Measurements from ENCODE around the gene TIAM2. TPM values are rescaled to one million over a fixed set of nuclear protein-coding genes. Genes with fewer than 3 reads are reported as not detected.
A peak's percentile ranks its signal among the peaks of the same experiment; 100 is the strongest.
"Not testable (repeated sequence)": the region's sequence is repeated elsewhere in the genome, so short reads cannot be mapped to it uniquely, and the experiment has no call there.

The TIAM2 gene
- total and polyA plus RNA-seq, 7 donors = 3.4 to 20.3 (median 10.0) TPM

DNA sequence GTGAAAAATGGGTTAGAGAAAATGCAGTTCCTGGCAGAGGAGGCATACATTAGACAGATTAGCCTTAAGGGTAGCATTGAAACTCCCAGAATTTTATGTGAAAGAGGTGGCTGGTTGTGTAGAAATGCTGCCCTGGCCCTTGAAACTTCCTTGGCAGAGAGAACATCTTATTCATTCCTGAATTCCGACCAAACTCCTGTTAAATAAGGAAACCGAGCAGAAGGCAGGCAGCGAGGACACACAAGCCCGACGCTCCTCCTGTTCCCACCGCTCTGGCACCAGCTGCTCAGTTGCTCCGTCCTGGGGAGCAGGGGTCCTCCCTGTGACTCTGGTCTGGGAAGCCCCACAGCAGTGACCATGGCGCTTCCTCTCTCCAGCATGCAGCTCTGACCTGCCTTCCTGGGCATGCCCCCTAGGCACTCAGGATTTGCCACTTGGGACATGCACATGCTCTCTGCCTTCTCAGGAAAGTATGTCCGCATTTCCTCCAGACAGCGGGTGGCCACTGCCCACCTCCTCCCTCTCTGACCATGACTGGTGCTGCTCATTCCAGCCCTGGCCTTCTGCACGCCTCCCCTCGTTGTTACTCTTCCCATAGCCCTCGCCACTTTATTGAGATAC is 233.5 kb downstream of the TIAM2 start:
- Histone ChIP-seq H3K27ac (no peak overlapping the region), H3K4me3 (no peak overlapping the region), H3K36me3 (ENCODE audit: insufficient read depth in 1 of 2, low read depth in 1 of 2) (no peaks in the 10 kb centered on the region), H3K27me3 (ENCODE audit: insufficient read depth in 3 of 3, low read length in 2 of 3) (no peaks in the 10 kb centered on the region), H3K9me3 (no peaks in the 10 kb centered on the region), H3K4me1 (no peaks in the 10 kb centered on the region)
- TF ChIP-seq, protein P1, sequence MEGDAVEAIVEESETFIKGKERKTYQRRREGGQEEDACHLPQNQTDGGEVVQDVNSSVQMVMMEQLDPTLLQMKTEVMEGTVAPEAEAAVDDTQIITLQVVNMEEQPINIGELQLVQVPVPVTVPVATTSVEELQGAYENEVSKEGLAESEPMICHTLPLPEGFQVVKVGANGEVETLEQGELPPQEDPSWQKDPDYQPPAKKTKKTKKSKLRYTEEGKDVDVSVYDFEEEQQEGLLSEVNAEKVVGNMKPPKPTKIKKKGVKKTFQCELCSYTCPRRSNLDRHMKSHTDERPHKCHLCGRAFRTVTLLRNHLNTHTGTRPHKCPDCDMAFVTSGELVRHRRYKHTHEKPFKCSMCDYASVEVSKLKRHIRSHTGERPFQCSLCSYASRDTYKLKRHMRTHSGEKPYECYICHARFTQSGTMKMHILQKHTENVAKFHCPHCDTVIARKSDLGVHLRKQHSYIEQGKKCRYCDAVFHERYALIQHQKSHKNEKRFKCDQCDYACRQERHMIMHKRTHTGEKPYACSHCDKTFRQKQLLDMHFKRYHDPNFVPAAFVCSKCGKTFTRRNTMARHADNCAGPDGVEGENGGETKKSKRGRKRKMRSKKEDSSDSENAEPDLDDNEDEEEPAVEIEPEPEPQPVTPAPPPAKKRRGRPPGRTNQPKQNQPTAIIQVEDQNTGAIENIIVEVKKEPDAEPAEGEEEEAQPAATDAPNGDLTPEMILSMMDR (IDR thresholded peaks at IDR 0.05) = no peak
- 54 to 59% (median 57%) methylated on average over 13 of the region's 13 CpGs for WGBS, 3 donors
- ATAC-seq = peak in 1 of 4 donors; percentile 54
- intact Hi-C loops (cut with DNase I) = no loop called here
- no peak for DNase-seq

DNA sequence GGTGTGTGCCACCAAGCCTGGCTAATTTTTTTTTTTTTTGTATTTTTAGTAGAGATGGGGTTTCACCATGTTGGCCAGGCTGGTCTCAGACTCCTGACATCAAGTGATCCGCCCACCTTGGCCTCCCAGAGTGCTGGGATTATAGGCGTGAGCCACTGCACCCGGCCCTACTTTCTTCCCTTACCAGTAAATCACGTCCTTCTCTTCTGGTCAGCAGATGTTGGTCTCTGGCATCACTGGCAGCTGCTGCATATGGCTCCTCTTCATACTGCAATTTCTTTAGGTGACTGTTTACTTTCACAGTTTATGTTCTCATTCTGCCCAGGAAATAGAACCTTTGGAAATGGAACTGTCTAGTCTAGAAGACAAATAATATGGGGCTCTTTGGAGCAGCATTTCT is 235.9 kb downstream of the TIAM2 start:
- DNase-seq; H3K4me3 ChIP-seq; H3K27me3 ChIP-seq (ENCODE audit: insufficient read depth in 3 of 3, low read length in 2 of 3); intact Hi-C loops (cut with DNase I); H3K36me3 ChIP-seq (ENCODE audit: insufficient read depth in 1 of 2, low read depth in 1 of 2); H3K9me3 ChIP-seq; ATAC-seq; H3K27ac ChIP-seq; H3K4me1 ChIP-seq: not testable (repeated sequence)
- WGBS, 3 donors = 61 to 72% (median 63%) methylated on average over 4 of the region's 4 CpGs

DNA sequence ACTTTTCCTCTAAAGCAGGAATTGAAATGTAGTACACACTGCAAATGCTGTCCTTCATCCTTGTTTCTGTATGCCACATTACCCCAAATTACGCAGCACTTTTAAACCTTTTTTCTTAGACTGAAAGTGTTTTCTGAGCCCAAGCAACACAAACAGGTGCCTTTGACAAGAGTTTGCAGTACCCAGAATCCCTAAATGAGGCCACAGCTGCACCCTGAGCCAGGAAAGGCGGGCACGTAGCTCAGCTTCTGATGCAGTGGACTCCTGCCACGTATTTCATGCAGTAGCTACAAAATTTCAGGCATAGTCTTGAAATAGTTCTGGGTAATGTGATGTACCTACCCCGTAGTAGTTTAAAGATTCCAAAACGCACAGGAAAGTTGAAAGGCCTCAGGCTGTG is 237.7 kb downstream of the TIAM2 start:
- WGBS, 3 donors = 55 to 67% (median 64%) methylated on average over 6 of the region's 6 CpGs
- H3K27me3 ChIP-seq (ENCODE audit: insufficient read depth in 3 of 3, low read length in 2 of 3) = no peaks in the 10 kb centered on the region
- H3K4me1 ChIP-seq = no peaks in the 10 kb centered on the region
- H3K27ac ChIP-seq = no peak overlapping the region
- TF ChIP-seq, protein P1 (IDR thresholded peaks at IDR 0.05) = no peak
- H3K36me3 ChIP-seq (ENCODE audit: insufficient read depth in 1 of 2, low read depth in 1 of 2) = no peaks in the 10 kb centered on the region
- no peak overlapping the region for H3K4me3 ChIP-seq
- no peaks in the 10 kb centered on the region for H3K9me3 ChIP-seq
- ATAC-seq = no peak
- intact Hi-C loops (cut with DNase I) = loop anchor here in 1 of 2 donors (1.0 kb wide), 1 partner anchor 10 kb away; no protein-coding TSS in a partner anchor
- no peak for DNase-seq

DNA sequence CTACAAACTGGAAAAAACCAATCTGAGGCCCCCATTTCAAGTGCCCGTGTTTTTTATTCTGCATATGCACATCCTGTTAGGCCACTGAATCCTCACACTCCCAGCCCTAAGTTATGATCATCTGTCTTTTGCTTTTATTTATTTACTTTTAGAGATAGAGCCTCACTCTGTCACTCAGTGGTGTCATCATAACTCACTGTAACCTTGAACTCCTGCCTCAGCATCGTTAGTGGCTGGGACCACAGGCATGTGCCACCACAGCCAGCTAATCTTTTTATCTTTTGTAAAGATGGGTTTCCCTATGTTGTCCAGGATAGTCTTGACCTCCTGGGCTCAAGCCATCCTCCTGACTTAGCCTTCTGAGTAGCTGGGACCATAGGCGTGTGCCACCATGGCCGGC is 239.1 kb downstream of the TIAM2 start:
- Histone ChIP-seq H3K4me1 (no peaks in the 10 kb centered on the region), H3K27ac (no peak overlapping the region)

DNA sequence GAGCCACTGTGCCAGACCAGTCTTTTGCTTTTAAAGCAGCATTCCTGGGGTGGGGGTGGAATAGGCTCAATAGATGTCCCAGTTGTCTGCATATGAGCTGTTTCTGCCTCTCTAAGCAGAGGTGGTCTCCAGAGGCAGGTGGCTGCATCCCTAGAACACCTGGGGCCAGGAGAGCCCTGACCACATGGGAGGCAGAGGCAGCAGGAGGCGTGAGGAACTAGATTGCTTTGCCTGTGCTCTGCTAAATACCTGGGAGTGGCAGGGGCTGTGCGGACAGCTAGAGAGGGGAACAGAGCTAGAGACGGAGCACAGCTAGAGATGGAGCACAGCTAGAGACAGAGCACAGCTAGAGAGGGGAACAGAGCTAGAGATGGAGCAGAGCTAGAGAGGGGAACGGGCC is 239.6 kb downstream of the TIAM2 start:
- Histone ChIP-seq H3K4me1 (no peaks in the 10 kb centered on the region), H3K9me3 (no peaks in the 10 kb centered on the region), H3K27me3 (ENCODE audit: insufficient read depth in 3 of 3, low read length in 2 of 3) (no peaks in the 10 kb centered on the region), H3K27ac (no peak overlapping the region), H3K4me3 (no peak overlapping the region), H3K36me3 (ENCODE audit: insufficient read depth in 1 of 2, low read depth in 1 of 2) (no peaks in the 10 kb centered on the region)
- ATAC-seq (no peak), DNase-seq (no peak)
- TF ChIP-seq, protein P1 (IDR thresholded peaks at IDR 0.05) = no peak
- intact Hi-C loops (cut with DNase I) = no loop called here
- 72 to 76% (median 74%) methylated on average over 4 of the region's 4 CpGs for WGBS, 3 donors

More for the DNA sequence above, 239.1 kb downstream of the TIAM2 start:
- WGBS, 3 donors = 71 to 89% (median 85%) methylated on average over 4 of the region's 4 CpGs
- intact Hi-C loops (cut with DNase I) = no loop called here
- TF ChIP-seq, protein P1 (IDR thresholded peaks at IDR 0.05) = no peak
- ATAC-seq (no peak), DNase-seq (no peak)
- no peak overlapping the region for H3K4me3 ChIP-seq
- H3K9me3 ChIP-seq = no peaks in the 10 kb centered on the region
- no peaks in the 10 kb centered on the region for H3K27me3 ChIP-seq (ENCODE audit: insufficient read depth in 3 of 3, low read length in 2 of 3)
- no peaks in the 10 kb centered on the region for H3K36me3 ChIP-seq (ENCODE audit: insufficient read depth in 1 of 2, low read depth in 1 of 2)
